HepG2 (cell line): ENCODE results near the gene HTR2A. TPM values are rescaled to one million over a fixed set of nuclear protein-coding genes. Genes with fewer than 3 reads are reported as not detected.

ENCODE experiments used
- ERF ChIP-seq: IDR thresholded peaks from 2 replicates; pipeline ENCODE4 v1.6.1; 2018; ENCODE audit warnings: missing biosample characterization, missing genetic modification reagents
- ISL2 ChIP-seq: sonication (generic); formaldehyde crosslinking; IDR thresholded peaks from 2 replicates; pipeline ENCODE4 v1.5.0; 2020; ENCODE audit warnings: missing genetic modification reagents
- MED1 ChIP-seq: sonication (generic); formaldehyde crosslinking; IDR thresholded peaks from 2 replicates; pipeline ENCODE4 v1.4.0; 2020; ENCODE audit warnings: missing genetic modification reagents
- MLXIP ChIP-seq: sonication (generic); formaldehyde crosslinking; IDR thresholded peaks from 2 replicates; pipeline ENCODE4 v1.9.0; 2021; ENCODE audit warnings: missing genetic modification reagents, borderline replicate concordance
- SAP130 ChIP-seq: IDR thresholded peaks from 2 replicates; pipeline ENCODE4 v1.6.1; 2016; ENCODE audit warnings: low read depth
- SKI ChIP-seq: fragments of 450-650 bp; IDR thresholded peaks from one replicate; pipeline ENCODE4 v1.6.1; 2018; ENCODE audit warnings: mild to moderate bottlenecking; ENCODE audit not compliant: partially characterized antibody
- SMARCE1 ChIP-seq: fragments of 450-650 bp; IDR thresholded peaks from 2 replicates; pipeline ENCODE4 v1.6.1; 2017; ENCODE audit warnings: borderline replicate concordance
- SPEN ChIP-seq: sonication (generic); formaldehyde crosslinking; IDR thresholded peaks from 2 replicates; pipeline ENCODE4 v1.5.1; 2020; ENCODE audit warnings: low read depth, mild to moderate bottlenecking, missing genetic modification reagents
- TAF1 ChIP-seq: sonication (generic); formaldehyde crosslinking; IDR thresholded peaks from 2 replicates; pipeline ENCODE4 v1.4.0; 2020; ENCODE audit warnings: missing genetic modification reagents
- ZBTB49 ChIP-seq: sonication (generic); formaldehyde crosslinking; IDR thresholded peaks from 2 replicates; pipeline ENCODE4 v1.4.0; 2020; ENCODE audit warnings: missing genetic modification reagents, borderline replicate concordance
- ZHX1 ChIP-seq: sonication (generic); formaldehyde crosslinking; IDR thresholded peaks from 2 replicates; pipeline ENCODE4 v1.8.1; 2022; ENCODE audit warnings: low read depth, mild to moderate bottlenecking, missing genetic modification reagents
- ZNF251 ChIP-seq: sonication (generic); formaldehyde crosslinking; IDR thresholded peaks from 2 replicates; pipeline ENCODE4 v1.9.0; 2021; ENCODE audit warnings: mild to moderate bottlenecking, missing genetic modification reagents
- ZNF34 ChIP-seq: sonication (generic); formaldehyde crosslinking; IDR thresholded peaks from 2 replicates; pipeline ENCODE4 v1.4.0; 2020; ENCODE audit warnings: mild to moderate bottlenecking, missing genetic modification reagents, borderline replicate concordance
- ZNF446 ChIP-seq: sonication (generic); formaldehyde crosslinking; IDR thresholded peaks from 2 replicates; pipeline ENCODE4 v1.5.0; 2020; ENCODE audit warnings: mild to moderate bottlenecking, missing genetic modification reagents
- ZNF550 ChIP-seq: sonication (generic); formaldehyde crosslinking; IDR thresholded peaks from 2 replicates; pipeline ENCODE4 v1.4.0; 2020; ENCODE audit warnings: mild to moderate bottlenecking, missing genetic modification reagents, borderline replicate concordance
- ZNF629 ChIP-seq: sonication (generic); formaldehyde crosslinking; conservative IDR thresholded peaks from 2 replicates; pipeline ENCODE4 v1.5.0; 2020; ENCODE audit warnings: missing genetic modification reagents
- ZNF703 ChIP-seq: sonication (generic); formaldehyde crosslinking; IDR thresholded peaks from 2 replicates; pipeline ENCODE4 v1.5.1; 2020; ENCODE audit warnings: missing genetic modification reagents, mild to moderate bottlenecking, moderate library complexity, borderline replicate concordance
- ZSCAN20 ChIP-seq: sonication (generic); formaldehyde crosslinking; IDR thresholded peaks from 2 replicates; pipeline ENCODE4 v1.4.0; 2020; ENCODE audit warnings: missing genetic modification reagents, mild to moderate bottlenecking, borderline replicate concordance
- ZZZ3 ChIP-seq: sonication (generic); formaldehyde crosslinking; IDR thresholded peaks from 2 replicates; pipeline ENCODE4 v1.4.0; 2020; ENCODE audit warnings: missing genetic modification reagents, mild to moderate bottlenecking, borderline replicate concordance
- polyA plus RNA-seq, 8 experiments: library from polyadenylated mRNA; depleted of rRNA in 3 of 8; stranded (reverse) in 7 of 8; unstranded in 1 of 8; fragments of >200 nt; fragmentation: Illumina TruSeq in 4 of 8; extraction: Trizol in 4 of 8; gene quantifications; 2 replicates each; pipeline versions ENCODE4 v1.2.1 to v1.2.3, GENCODE V29; 2011 to 2016; ENCODE audit warnings: low read depth in 4 of 8, missing spikeins in 1 of 8, mixed read lengths in 1 of 8; ENCODE audit not compliant: insufficient read depth in 1 of 8
- total RNA-seq, 5 experiments: library from RNA; depleted of rRNA; stranded (reverse); fragments of >200 nt; fragmentation: Illumina TruSeq; extraction: Trizol; gene quantifications; 2 replicates each; pipeline ENCODE4 v1.2.3, GENCODE V29; 2016; ENCODE audit warnings: low read depth in 1 of 5
- TF ChIP-seq, protein P1 (sequence below): sonication (generic); formaldehyde crosslinking; IDR thresholded peaks from 2 replicates; pipeline ENCODE4 v1.4.0; 2020; ENCODE audit warnings: low read depth, mild to moderate bottlenecking, missing genetic modification reagents

HTR2A gene
- total and polyA plus RNA-seq, 2 of the 13 experiments (the other 11 are each of a cell fraction or from before 2014, with no cell fraction given): not detected

- TF ChIP-seq ZNF446 (CRISPR knock-in tag) (peak; percentile 88; the same call in 1 of the 2 replicates), ZZZ3 (CRISPR knock-in tag) (peak; percentile 43), ZHX1 (peak; percentile 42), ZNF34 (no peak), ZSCAN20 (CRISPR knock-in tag) (no peak), SAP130 (CRISPR knock-in tag) (peak; percentile 56), SKI (no peak), MLXIP (CRISPR knock-in tag) (0 out of 2 replicates have a peak, but pooled peaks have one; percentile 15), ZNF550 (CRISPR knock-in tag) (no peak; the same call in 1 of the 2 replicates), ZBTB49 (CRISPR knock-in tag) (no peak), SMARCE1 (no peak), ZNF251 (CRISPR knock-in tag) (no peak), ERF (peak; percentile 27; the same call in 1 of the 2 replicates), SPEN (CRISPR knock-in tag) (peak; percentile 77), MED1 (CRISPR knock-in tag) (peak; percentile 13), TAF1 (CRISPR knock-in tag) (peak; percentile 78), ZNF629 (CRISPR knock-in tag) (no peak), ISL2 (CRISPR knock-in tag) (no peak; the same call in none of the 2 replicates), ZNF703 (CRISPR knock-in tag) (no peak)
- TF ChIP-seq, protein P1, sequence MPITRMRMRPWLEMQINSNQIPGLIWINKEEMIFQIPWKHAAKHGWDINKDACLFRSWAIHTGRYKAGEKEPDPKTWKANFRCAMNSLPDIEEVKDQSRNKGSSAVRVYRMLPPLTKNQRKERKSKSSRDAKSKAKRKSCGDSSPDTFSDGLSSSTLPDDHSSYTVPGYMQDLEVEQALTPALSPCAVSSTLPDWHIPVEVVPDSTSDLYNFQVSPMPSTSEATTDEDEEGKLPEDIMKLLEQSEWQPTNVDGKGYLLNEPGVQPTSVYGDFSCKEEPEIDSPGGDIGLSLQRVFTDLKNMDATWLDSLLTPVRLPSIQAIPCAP: 0 out of 2 replicates have a peak, but pooled peaks have one; percentile 83
These were observed 100.1 kb downstream of the HTR2A start, which contains the start of gene ESD (continued) for GRCh38 chr13:46796515-46797474.
